Tibial artery (tissue), 4 donors: ENCODE results near the gene FAM193A.
A peak's percentile ranks its signal among the peaks of the same experiment; 100 is the strongest.

ENCODE experiments used
- DNase-seq, 2 donors: peaks; one replicate each; pipeline ENCODE4 v3.0.0-alpha.2; 2019
- H3K27ac ChIP-seq, 2 donors: fragments of 200-600 bp; sonication (generic) in 1 of 2; 1 replicate in 1 of 2; 2 replicates in 1 of 2; pipeline ENCODE4 v1.5.1; 2018 to 2019; ENCODE audit warnings: mild to moderate bottlenecking in 1 of 2
- H3K27me3 ChIP-seq, 2 donors: fragments of 200-600 bp; sonication (generic) in 1 of 2; one replicate each; pipeline versions ENCODE4 v1.5.1 to v1.6.0; 2016 to 2019
- H3K36me3 ChIP-seq, 3 donors: fragments of 200-600 bp; sonication (generic) in 2 of 3; one replicate each; pipeline ENCODE4 v1.5.1; 2016 to 2019; ENCODE audit warnings: mild to moderate bottlenecking in 2 of 3
- H3K4me1 ChIP-seq, 4 donors: fragments of 200-600 bp; sonication (generic) in 2 of 4; 1 replicate in 3 of 4; 2 replicates in 1 of 4; pipeline ENCODE4 v1.5.1; 2016 to 2019
- H3K4me3 ChIP-seq, 2 donors: fragments of 200-600 bp; sonication (generic) in 1 of 2; 1 replicate in 1 of 2; 2 replicates in 1 of 2; pipeline ENCODE4 v1.5.1; 2018 to 2019; ENCODE audit warnings: mild to moderate bottlenecking in 2 of 2
- H3K9me3 ChIP-seq, 3 donors: fragments of 200-600 bp; sonication (generic) in 1 of 3; one replicate each; pipeline ENCODE4 v1.5.1; 2016 to 2019
- intact Hi-C: fragments of 100-400 bp; cut with DNase I; formaldehyde crosslinking; loops from one replicate; pipeline ENCODE4 v1.15.0; 2023; ENCODE audit warnings: low total_unique reads
- TF ChIP-seq, protein P1 (sequence below), 2 experiments: fragments of 200-600 bp in 1 of 2; fragments of 450-650 bp in 1 of 2; IDR thresholded peaks; one replicate each; pipeline ENCODE4 v1.5.1; 2017 to 2019; ENCODE audit warnings: antibody characterized with exemption in 2 of 2, mild to moderate bottlenecking in 1 of 2, moderate library complexity in 1 of 2

The FAM193A gene

DNA sequence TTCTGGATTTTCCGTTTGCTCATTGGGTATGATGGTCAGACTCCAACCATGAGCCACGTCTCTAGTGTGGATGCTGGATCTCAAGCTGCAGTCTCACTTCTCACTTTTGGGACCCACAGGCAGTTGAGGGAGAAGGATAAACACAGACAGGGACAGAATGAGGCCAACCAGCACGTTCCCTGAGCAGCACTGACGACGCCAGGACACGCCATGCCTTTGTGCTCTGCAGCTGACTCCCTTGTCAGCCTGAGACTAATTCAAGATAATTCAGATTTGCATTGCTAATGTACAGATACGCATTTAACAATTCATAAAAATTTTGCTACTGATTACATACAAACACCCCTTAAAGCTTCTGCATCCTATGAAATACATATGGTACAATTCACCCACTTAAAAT is 106.5 kb downstream of the FAM193A start:
- H3K4me1 ChIP-seq: no peaks in the 10 kb centered on the region
- TF ChIP-seq, protein P1, sequence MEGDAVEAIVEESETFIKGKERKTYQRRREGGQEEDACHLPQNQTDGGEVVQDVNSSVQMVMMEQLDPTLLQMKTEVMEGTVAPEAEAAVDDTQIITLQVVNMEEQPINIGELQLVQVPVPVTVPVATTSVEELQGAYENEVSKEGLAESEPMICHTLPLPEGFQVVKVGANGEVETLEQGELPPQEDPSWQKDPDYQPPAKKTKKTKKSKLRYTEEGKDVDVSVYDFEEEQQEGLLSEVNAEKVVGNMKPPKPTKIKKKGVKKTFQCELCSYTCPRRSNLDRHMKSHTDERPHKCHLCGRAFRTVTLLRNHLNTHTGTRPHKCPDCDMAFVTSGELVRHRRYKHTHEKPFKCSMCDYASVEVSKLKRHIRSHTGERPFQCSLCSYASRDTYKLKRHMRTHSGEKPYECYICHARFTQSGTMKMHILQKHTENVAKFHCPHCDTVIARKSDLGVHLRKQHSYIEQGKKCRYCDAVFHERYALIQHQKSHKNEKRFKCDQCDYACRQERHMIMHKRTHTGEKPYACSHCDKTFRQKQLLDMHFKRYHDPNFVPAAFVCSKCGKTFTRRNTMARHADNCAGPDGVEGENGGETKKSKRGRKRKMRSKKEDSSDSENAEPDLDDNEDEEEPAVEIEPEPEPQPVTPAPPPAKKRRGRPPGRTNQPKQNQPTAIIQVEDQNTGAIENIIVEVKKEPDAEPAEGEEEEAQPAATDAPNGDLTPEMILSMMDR (IDR thresholded peaks at IDR 0.05): no peak
- intact Hi-C loops: no loop called here
- H3K27me3 ChIP-seq: no peaks in the 10 kb centered on the region
- no peak overlapping the region for H3K4me3 ChIP-seq
- H3K36me3 ChIP-seq: peaks cover 49 to 92% (median 63%) of the 10 kb centered on the region in 3 donors
- H3K27ac ChIP-seq: no peak overlapping the region
- peak in 1 of 2 donors; percentile 37 for DNase-seq
- H3K9me3 ChIP-seq: no peaks in the 10 kb centered on the region

DNA sequence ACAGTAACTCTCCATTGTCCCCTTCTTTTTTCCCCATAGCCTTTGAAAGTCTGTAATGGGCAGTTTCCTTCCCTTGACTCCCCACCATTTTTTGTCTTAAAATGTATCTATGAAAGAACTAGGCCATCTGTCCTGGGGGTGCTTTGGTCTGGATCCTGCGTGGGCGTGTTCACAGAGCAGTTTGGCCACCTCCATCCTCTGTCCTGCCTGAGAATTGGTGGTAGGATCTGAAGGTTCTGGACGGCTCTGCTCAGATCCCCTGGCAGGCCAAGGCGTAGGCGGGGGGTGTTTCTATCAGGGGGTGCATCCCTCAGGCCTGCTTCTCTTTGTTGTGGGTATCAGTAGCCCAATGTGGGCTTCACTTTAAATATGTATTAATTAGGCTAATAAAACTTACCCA is 107.1 kb downstream of the FAM193A start:
- peaks cover 54 to 92% (median 63%) of the 10 kb centered on the region in 3 donors for H3K36me3 ChIP-seq
- intact Hi-C loops: no loop called here
- DNase-seq: peak in 1 of 2 donors; percentile 38

DNA sequence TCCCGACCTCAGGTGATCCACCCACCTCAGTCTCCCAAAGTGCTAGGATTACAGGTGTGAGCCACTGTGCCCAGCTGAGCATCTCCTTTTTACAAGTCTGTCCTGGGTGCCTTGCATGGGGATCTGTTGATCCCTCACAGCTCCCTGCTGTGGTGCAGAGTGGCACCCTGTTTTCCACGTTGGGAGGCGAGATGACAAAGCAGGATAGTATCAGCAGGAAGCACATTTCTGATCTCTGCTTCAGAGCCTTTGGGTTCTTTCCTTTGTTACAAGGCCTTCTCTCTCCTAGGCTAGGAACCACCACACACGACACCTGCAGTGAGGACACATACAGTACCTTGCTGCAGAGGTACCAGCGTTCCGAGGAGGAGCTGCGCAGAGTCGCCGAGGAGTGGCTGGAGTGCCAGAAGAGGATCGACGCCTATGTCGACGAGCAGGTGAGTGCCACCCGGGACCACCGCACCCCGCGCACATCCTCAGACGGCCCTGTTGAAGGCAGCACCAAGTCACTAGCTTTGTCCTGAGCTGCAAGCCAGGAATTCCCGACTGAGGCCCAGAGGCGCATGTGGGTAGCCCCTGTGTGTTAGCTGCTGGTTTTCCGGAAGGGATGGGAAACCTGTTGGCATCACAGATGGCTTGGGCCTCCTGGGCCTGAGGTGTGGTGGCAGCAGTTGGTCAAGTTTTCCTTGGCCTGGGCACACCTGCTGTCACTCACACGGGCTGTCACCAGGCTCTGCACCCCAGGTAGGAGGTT is 110.1 kb downstream of the FAM193A start:
- H3K9me3 ChIP-seq: no peaks in the 10 kb centered on the region
- peak in 1 of 2 donors; percentile 52 for DNase-seq
- H3K4me1 ChIP-seq: no peaks in the 10 kb centered on the region
- TF ChIP-seq, protein P1 (IDR thresholded peaks at IDR 0.05): no peak
- peaks cover 54 to 92% (median 63%) of the 10 kb centered on the region in 3 donors for H3K36me3 ChIP-seq
- H3K27me3 ChIP-seq: no peaks in the 10 kb centered on the region
- H3K27ac ChIP-seq: no peak overlapping the region
- H3K4me3 ChIP-seq: no peak overlapping the region
- intact Hi-C loops: no loop called here

More for the DNA sequence above, 107.1 kb downstream of the FAM193A start:
- H3K9me3 ChIP-seq: no peaks in the 10 kb centered on the region
- H3K27me3 ChIP-seq: no peaks in the 10 kb centered on the region
- no peak overlapping the region for H3K4me3 ChIP-seq
- no peak overlapping the region for H3K27ac ChIP-seq
- TF ChIP-seq, protein P1 (IDR thresholded peaks at IDR 0.05): no peak
- no peaks in the 10 kb centered on the region for H3K4me1 ChIP-seq

DNA sequence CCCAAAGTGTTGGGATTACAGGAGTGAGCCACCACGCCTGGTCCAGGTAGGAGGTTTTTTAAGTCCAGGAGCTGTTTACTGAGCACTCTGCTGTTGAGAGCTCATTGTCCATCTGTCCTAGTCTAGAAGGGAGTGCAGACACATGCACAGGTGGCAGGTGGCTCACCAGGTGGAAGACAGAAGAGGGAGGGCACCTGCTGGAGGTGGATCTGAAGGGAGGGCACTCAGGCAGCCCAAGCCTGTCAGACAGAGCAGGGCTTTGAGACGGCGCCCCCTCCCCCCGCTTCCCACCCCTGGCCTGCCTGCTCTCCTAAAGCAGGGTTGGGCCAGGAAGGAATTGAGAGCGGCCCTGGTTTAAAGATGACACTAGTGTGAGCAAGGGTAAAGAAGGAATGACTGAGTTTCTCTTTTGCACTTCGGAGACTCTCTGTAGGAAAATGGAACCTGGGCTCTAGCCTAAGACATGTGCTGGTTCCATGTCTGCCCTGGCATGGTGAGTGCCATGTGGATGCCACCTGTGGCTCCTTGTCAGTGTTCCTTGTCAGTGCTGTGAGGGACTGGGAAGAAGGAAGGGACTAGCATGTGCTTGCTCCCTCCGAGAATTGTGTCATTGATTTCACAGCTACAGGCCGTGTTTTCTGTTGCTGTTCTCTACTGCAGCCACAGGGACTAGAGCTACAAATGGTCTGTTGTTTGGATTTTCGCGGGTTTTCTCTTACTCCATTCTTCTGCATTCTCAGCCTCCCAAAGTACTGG is 111.1 kb downstream of the FAM193A start:
- TF ChIP-seq, protein P1 (IDR thresholded peaks at IDR 0.05): no peak
- peaks cover 50 to 88% (median 67%) of the 10 kb centered on the region in 3 donors for H3K36me3 ChIP-seq
- H3K4me3 ChIP-seq: no peak overlapping the region
- H3K4me1 ChIP-seq: no peaks in the 10 kb centered on the region
- H3K27ac ChIP-seq: no peak overlapping the region
- no peaks in the 10 kb centered on the region for H3K27me3 ChIP-seq
- no peaks in the 10 kb centered on the region for H3K9me3 ChIP-seq
- peak in 1 of 2 donors; percentile 44 for DNase-seq
- intact Hi-C loops: no loop called here

DNA sequence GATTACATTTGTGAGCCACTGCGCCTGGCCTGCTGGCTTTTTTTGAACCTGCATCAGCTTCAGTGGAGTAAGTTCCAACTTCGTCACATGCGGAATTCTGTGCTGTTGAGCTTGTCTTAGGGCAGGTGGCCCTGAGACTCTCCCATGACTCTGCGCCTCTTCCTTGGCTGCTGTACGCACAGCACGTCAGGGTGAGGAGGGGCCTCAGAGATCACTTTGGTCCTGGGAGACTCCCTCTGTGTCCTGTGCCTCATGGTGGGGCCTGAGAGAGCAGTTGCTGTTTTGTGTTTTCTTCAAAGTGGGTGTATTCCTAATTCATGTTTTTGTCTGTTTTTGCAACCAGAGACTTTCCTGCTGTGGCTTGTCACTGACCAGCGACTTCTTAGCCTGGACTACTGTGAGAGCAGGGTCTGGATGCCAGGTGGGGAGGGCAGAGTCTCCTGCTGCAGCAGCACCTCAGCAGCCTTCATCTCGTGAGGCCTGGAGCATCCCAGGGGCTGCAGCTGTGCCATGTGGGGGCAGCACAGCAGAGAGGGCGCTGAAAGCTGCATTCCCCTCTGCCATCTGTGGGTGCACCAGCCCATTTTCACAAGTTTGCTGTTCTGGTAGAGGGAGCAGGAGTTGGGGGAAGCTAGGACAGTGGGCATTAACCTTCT is 111.8 kb downstream of the FAM193A start:
- TF ChIP-seq, protein P1 (IDR thresholded peaks at IDR 0.05): no peak
- H3K36me3 ChIP-seq: peaks cover 50 to 82% (median 67%) of the 10 kb centered on the region in 3 donors

More for the DNA sequence above, 111.8 kb downstream of the FAM193A start:
- Histone ChIP-seq H3K4me3 (no peak overlapping the region), H3K27ac (no peak overlapping the region), H3K27me3 (no peaks in the 10 kb centered on the region), H3K4me1 (no peaks in the 10 kb centered on the region), H3K9me3 (no peaks in the 10 kb centered on the region)
- intact Hi-C loops: no loop called here
- peak in 1 of 2 donors; percentile 40 for DNase-seq
